BLaER1 (cell line): Measurements from ENCODE around the gene TREM1.
"Not testable (repeated sequence)": the region's sequence is repeated elsewhere in the genome, so short reads cannot be mapped to it uniquely, and the experiment has no call there.

Experiments used
- H3K27ac ChIP-seq: shearing (Covaris generic); formaldehyde crosslinking; 2 replicates; pipeline ENCODE4 v1.8.1; 2022
- H3K27me3 ChIP-seq: shearing (Covaris generic); formaldehyde crosslinking; 2 replicates; pipeline ENCODE4 v1.8.1; 2022
- H3K36me3 ChIP-seq: shearing (Covaris generic); formaldehyde crosslinking; 2 replicates; pipeline ENCODE4 v1.8.1; 2022
- H3K4me1 ChIP-seq: shearing (Covaris generic); formaldehyde crosslinking; 2 replicates; pipeline ENCODE4 v1.8.1; 2022
- H3K4me2 ChIP-seq: shearing (Covaris generic); formaldehyde crosslinking; 2 replicates; pipeline ENCODE4 v1.8.1; 2022
- H3K4me3 ChIP-seq: shearing (Covaris generic); formaldehyde crosslinking; 2 replicates; pipeline ENCODE4 v1.8.1; 2022
- H3K9ac ChIP-seq: shearing (Covaris generic); formaldehyde crosslinking; 2 replicates; pipeline ENCODE4 v1.8.1; 2022
- H3K9me3 ChIP-seq: shearing (Covaris generic); formaldehyde crosslinking; 2 replicates; pipeline ENCODE4 v1.8.1; 2022
- H4K20me1 ChIP-seq: shearing (Covaris generic); formaldehyde crosslinking; 2 replicates; pipeline ENCODE4 v1.8.1; 2022
- Cebpa-rat ChIP-seq: shearing (Covaris generic); IDR thresholded peaks from 2 replicates; pipeline ENCODE4 v1.8.1; 2022

TREM1 gene

DNA sequence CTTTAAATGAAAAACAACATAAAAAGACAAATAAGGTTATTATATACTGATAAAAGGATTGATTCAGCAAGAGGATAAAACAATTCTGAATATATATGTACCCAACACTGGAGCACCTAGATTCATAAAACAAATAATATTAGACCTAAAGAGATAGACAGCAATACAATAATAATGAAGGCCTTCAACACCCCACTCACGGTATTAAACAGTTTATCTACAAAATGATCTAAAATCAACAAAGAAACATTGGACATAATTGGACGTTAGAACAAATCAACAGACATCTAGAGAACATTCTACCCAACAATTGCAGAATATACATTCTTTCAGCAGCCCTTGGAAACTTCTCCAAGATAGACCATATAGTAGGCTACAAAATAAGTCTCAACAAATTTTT lies 24.1 kb downstream of the TREM1 start:
- no peak overlapping the region for H3K4me3 ChIP-seq
- no peaks in the 10 kb centered on the region for H4K20me1 ChIP-seq
- H3K36me3 ChIP-seq, result no peaks in the 10 kb centered on the region
- no peaks in the 10 kb centered on the region for H3K27me3 ChIP-seq
- H3K9me3 ChIP-seq, result peaks cover 52% of the 10 kb centered on the region
- no peak for TF ChIP-seq Cebpa-rat
- no peak overlapping the region for H3K27ac ChIP-seq
- no peak overlapping the region for H3K4me2 ChIP-seq
- no peak overlapping the region for H3K9ac ChIP-seq
- 0 out of 2 replicates have a peak, but pooled peaks cover 2% of the 10 kb centered on the region for H3K4me1 ChIP-seq

DNA sequence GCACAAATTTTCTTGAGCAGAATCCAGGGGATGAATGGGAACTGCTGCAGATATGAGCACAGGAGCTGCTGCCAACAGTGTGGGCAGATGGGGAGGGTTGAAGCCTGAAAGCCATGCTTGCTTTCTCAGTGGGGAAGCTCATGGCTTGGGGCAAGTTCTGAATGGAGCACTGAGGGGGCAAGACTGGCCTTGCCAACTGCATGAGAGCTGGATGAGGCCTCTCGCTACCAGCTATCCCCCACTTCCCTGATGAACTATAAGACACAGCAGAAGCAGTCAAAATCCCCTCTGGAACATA lies 28.3 kb downstream of the TREM1 start:
- no peaks in the 10 kb centered on the region for H4K20me1 ChIP-seq
- H3K9ac ChIP-seq, result no peak overlapping the region
- H3K4me2 ChIP-seq, result no peak overlapping the region
- no peak overlapping the region for H3K4me3 ChIP-seq
- H3K27ac ChIP-seq, result no peak overlapping the region
- no peaks in the 10 kb centered on the region for H3K27me3 ChIP-seq
- H3K9me3 ChIP-seq, result peaks cover 45% of the 10 kb centered on the region
- H3K36me3 ChIP-seq, result no peaks in the 10 kb centered on the region
- peaks cover 25% of the 10 kb centered on the region for H3K4me1 ChIP-seq
- TF ChIP-seq Cebpa-rat, result no peak

DNA sequence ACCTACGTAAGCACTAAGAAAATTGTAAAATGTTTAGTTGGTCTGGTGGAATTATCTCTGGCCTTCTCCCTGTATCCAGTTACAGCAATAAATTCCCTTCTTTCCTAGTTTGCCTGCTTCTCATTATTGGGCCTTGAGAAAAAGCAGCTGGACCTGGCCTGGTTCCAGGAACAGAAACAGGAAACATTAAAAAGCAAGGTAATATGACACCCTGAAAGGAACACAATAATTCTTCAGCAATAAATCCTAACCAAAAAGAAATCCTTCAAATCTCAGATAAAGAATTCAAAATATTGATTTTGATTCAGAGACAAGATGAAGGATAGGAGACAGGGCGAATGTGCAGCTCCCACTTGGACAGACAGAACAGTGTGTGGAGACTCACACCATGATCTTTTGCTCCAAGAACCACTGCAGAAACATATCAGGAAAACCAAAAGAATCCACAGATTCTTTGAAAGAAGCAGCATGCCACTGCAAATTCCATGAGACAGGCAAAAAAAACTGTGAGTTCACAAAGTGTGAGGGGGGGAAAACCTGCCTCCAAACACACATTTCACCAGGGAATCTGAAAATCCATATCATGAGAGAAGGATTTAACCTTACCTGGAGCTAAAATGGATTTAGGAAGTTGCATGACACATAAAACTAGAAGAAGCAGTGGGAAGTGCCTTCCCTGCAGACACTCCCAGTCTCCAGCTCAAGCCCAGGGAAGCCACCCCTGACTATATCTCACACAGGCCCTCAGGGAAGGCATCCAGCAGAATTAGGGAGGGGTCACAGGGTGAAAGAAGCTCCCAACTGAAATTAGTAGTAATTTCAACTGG lies 28.9 kb downstream of the TREM1 start:
- H3K4me1 ChIP-seq, result peaks cover 25% of the 10 kb centered on the region
- H3K9ac ChIP-seq, result no peak overlapping the region
- peak overlapping the region; percentile 78; the same call in 1 of the 2 replicates for H3K4me2 ChIP-seq
- no peak overlapping the region for H3K27ac ChIP-seq
- H3K9me3 ChIP-seq, result peaks cover 40% of the 10 kb centered on the region
- no peaks in the 10 kb centered on the region for H3K27me3 ChIP-seq
- H4K20me1 ChIP-seq, result no peaks in the 10 kb centered on the region
- H3K4me3 ChIP-seq, result no peak overlapping the region
- no peaks in the 10 kb centered on the region for H3K36me3 ChIP-seq
- TF ChIP-seq Cebpa-rat, result no peak

DNA sequence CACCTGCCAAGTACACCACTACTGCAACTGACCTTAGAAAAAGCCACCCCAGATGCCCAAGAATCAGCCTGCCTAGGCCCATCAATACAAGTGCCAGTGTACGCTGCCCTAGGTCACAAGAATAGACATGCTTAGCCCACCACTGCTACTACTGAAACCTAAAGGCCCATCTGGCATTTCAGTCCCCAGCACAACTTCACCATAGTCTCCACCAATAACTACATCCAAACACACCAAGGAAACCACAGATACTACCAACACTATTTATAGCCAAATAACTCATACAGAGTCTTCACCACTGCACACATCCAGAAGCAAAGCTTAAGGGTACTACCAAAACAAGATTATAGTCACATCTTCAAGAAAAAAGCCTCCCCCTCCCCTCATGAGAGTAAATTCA lies 30.1 kb downstream of the TREM1 start:
- Histone ChIP-seq H3K4me1 (peaks cover 25% of the 10 kb centered on the region), H3K4me2 (peak overlapping the region; percentile 78), H3K4me3 (no peak overlapping the region), H3K9me3 (peaks cover 30% of the 10 kb centered on the region), H3K27ac (no peak overlapping the region), H3K27me3 (no peaks in the 10 kb centered on the region), H4K20me1 (no peaks in the 10 kb centered on the region), H3K36me3 (no peaks in the 10 kb centered on the region), H3K9ac (no peak overlapping the region)
- TF ChIP-seq Cebpa-rat, result no peak

DNA sequence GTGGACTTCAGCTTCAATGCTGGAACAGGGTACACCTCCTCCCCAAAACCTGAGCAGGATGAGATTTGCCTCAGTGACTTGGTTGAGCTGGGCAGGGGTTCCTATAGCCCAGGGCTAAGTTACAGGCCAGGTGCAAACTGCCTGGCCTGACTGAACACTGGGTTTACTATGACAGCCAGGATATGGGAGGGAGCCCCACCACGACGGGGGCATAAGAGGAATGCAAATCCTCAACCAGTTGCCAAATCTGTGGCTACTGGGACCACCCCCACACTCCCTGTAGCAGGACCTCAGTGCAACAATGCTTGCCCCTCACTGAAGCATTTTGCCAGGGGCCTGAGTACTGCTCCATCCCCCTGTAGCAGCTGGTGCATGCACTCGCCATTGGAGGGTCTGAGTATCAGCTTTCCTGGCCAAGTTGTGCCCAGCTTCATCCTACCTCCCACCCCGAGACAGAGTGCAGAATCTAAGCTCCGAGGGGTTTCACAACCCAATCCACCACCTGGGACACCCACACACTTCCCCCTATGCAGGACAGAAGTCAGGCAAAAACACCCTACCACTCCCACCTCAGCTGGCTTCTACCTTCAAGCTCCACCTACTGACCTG lies 30.7 kb downstream of the TREM1 start:
- Histone ChIP-seq H3K4me3 (no peak overlapping the region), H3K4me2 (peak overlapping the region; percentile 78), H3K27me3 (no peaks in the 10 kb centered on the region), H3K27ac (0 out of 2 replicates have a peak overlapping the region, but pooled peaks have one; percentile 6), H3K9me3 (peaks cover 25% of the 10 kb centered on the region), H3K9ac (no peak overlapping the region), H4K20me1 (no peaks in the 10 kb centered on the region), H3K4me1 (peaks cover 25% of the 10 kb centered on the region), H3K36me3 (no peaks in the 10 kb centered on the region)
- TF ChIP-seq Cebpa-rat, result no peak

DNA sequence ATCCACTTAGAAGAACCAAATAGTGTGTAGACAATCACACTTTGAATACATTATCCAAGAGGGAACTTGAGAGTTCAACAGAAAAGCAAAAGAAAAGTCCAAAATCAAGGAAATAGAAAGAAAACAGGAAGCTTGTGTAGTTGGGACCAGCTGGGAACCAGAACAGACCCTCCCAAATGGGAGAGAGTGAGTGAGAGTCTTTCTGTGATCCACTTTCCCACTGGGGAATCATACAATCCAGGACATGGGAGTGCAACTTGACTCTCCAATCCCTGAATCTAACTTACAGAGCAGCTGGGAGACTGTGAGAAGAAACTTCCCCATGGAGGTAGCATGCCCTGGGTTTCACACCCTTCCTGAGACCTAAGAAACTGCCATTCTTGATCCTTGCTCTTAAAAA lies 31.4 kb downstream of the TREM1 start:
- H3K27me3 ChIP-seq, result no peaks in the 10 kb centered on the region
- no peaks in the 10 kb centered on the region for H4K20me1 ChIP-seq
- no peak overlapping the region for H3K27ac ChIP-seq
- no peaks in the 10 kb centered on the region for H3K36me3 ChIP-seq
- no peak overlapping the region for H3K4me3 ChIP-seq
- H3K4me2 ChIP-seq, result no peak overlapping the region
- peaks cover 25% of the 10 kb centered on the region for H3K4me1 ChIP-seq
- peaks cover 18% of the 10 kb centered on the region for H3K9me3 ChIP-seq
- no peak for TF ChIP-seq Cebpa-rat
- H3K9ac ChIP-seq, result no peak overlapping the region

DNA sequence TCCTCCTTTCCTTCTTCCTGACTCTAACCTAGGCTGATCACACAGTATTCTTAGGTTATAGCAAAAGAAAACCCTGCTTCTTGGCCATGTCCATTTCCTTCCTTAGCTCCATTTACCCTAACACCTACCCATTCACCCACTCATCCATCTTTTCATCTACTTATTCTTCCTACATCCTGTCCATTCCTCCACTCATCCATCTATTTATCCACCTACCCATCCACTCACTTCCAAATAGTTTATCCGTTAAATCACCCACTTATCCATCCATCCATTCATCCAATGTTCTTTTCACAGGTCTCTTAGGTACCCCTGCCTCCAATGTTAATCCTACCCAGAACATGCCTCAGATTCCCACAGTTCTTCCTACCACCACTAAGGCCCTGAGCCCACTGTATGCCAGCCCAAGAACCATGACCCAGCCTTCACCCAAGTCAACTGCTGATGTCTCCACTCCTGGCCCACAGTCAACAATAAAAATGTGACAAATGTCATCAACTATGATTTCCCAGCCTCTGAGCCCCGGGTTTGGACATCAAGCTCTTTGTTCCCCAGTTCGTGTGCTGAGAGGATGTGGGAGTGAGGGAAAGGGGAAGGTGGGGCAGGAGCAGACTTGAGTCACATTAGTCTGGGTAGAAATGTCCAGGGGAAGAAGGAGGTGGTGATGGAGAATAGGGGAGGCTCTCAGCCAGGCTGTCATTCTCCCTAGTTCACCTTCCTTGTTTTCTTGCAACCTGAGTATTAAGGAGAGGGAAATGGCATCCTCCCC lies 33.9 kb downstream of the TREM1 start:
- Histone ChIP-seq H3K27me3 (no peaks in the 10 kb centered on the region), H3K4me3 (no peak overlapping the region), H3K9ac (no peak overlapping the region), H3K27ac (no peak overlapping the region), H3K4me1 (peaks cover 25% of the 10 kb centered on the region), H3K9me3 (no peaks in the 10 kb centered on the region), H3K36me3 (no peaks in the 10 kb centered on the region), H4K20me1 (no peaks in the 10 kb centered on the region), H3K4me2 (no peak overlapping the region)
- TF ChIP-seq Cebpa-rat, result no peak

DNA sequence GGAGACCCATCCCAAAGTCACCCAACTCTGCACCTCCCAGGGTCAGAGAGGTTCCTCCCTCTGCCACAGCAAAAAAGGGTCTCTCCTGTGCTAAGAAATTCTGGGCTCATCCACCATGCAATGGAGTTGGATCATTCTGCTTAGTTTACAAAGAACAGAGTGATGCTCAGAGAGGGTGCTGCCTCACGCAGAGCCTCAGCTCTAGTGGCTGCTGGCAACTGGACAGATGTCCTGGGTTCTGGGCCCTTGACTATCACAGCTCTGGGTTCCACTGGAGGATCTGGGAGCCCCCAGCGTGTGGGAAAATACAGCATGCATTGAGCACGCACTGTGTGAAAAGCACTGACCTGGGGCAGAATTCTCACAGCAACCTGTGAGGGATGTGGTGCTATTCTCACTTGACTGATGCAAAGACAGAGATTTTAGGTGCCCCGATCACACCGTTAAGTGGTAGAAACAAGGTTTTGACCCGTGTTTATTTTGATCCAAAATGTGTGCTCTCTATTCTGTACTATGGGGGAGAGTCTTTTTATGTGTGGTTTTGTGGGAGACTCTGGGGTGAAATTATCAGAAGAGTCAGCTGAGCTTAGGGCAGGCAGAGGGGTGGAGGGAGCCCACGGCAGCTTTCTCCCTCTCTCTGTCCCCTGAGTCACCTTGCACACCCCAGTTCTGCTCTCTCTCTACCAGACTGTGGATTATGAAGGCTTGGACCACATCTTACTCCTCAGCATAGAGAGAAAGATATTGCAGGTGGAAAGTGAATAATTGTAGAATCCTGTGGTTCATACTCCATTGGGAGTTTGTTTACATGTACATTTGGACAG lies 38.4 kb downstream of the TREM1 start:
- no peak overlapping the region for H3K27ac ChIP-seq
- no peaks in the 10 kb centered on the region for H3K36me3 ChIP-seq
- no peaks in the 10 kb centered on the region for H4K20me1 ChIP-seq
- no peak overlapping the region for H3K9ac ChIP-seq
- no peak for TF ChIP-seq Cebpa-rat
- H3K4me1 ChIP-seq, result no peaks in the 10 kb centered on the region
- H3K9me3 ChIP-seq, result no peaks in the 10 kb centered on the region
- H3K4me2 ChIP-seq, result no peak overlapping the region
- H3K4me3 ChIP-seq, result no peak overlapping the region
- H3K27me3 ChIP-seq, result no peaks in the 10 kb centered on the region

DNA sequence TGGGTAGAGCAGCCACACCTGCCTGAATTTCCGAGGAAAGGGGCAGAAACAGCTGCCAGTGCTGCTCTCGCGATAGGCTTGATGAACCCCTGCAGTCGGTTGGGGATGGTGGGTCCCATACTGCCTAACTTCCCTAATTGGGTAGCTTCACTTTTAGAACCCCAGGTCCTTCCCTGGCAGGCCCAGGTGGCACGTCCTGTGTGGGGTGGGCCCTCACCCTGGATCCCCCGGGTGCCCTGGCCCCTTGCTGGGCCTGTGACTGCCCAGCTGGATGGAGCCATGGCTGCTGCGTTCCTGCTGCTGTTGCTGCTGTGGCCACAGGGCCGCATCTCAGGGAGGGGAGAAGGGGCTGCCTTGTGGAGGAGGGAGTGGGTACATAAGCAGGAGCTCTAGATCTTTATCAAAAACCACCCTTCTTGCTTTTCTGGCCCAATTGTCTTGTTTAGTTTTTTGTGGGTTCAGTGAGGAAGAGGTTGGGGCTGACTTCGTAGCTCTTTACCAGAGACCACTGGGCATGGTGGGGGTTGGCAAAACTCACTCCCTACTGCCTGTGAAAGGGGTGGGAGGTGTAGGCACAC lies 39.1 kb downstream of the TREM1 start:
- H3K27me3 ChIP-seq, result no peaks in the 10 kb centered on the region
- no peaks in the 10 kb centered on the region for H4K20me1 ChIP-seq
- TF ChIP-seq Cebpa-rat, result no peak
- H3K27ac ChIP-seq, result no peak overlapping the region
- H3K36me3 ChIP-seq, result no peaks in the 10 kb centered on the region
- H3K4me2 ChIP-seq, result no peak overlapping the region
- no peaks in the 10 kb centered on the region for H3K9me3 ChIP-seq
- H3K4me3 ChIP-seq, result no peak overlapping the region
- H3K4me1 ChIP-seq, result no peaks in the 10 kb centered on the region
- no peak overlapping the region for H3K9ac ChIP-seq

DNA sequence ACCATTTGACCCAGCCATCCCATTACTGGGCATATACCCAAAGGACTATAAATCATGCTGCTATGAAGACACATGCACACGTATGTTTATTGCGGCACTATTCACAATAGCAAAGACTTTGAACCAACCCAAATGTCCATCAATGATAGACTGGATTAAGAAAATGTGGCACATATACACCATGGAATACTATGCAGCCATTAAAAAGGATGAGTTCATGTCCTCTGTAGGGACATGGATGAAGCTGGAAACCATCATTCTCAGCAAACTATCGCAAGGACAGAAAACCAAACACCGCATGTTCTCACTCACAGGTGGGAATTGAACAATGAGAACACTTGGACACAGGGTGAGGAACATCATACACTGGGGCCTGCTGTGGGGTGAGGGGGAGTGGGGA lies 40.0 kb downstream of the TREM1 start:
- not testable (repeated sequence) for H3K27me3 ChIP-seq, H3K36me3 ChIP-seq, H3K9ac ChIP-seq, H3K4me1 ChIP-seq, H3K4me2 ChIP-seq, H3K9me3 ChIP-seq, H4K20me1 ChIP-seq, H3K27ac ChIP-seq, H3K4me3 ChIP-seq
